Measurements from ENCODE around the gene ROBO1. TPM values are rescaled to one million over a fixed set of nuclear protein-coding genes. Genes with fewer than 3 reads are reported as not detected.

Gene ROBO1
- total RNA-seq, 2 experiments from 2014 or later: 0.36 to 0.69 TPM

DNA sequence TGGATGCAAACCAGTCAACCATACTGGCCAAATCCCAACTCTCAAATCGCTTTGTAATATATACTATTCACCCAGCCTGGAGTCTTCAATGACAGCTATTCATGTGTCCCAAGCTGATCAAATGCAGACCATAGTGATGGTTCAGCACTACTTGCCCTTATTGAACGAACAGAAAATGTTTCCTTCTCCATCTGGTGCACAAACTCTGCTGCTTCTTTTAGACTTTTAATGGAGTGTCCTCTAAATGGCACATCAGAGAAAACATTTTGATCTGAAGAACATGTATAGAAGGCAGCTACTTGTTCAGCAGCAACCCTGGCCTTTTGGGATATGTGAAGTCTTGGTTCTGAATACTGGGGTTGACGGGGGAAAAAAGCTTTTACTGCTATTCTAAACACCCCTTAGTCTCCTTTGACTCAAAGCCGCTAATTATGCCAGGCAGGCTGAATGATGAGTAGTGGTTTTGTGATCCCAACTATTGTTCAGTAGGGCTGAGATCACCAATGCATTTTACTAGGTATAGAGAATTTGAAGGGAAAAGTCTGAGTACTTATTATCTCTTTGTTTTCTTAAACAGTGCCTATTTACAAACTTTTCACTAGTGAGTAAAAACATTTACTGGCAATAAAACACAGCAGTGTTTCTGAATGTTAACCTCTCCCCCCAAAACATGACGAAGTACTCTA lies 781.2 kb downstream of the ROBO1 start:
- ATAC-seq (ENCODE audit: poor library complexity) (no peak), DNase-seq (no peak)
- ChIA-PET POLR2A (no interaction called here), CTCF (interaction anchor here (1.5 kb wide), 1 partner anchor 14 kb away, joined by 4 read pairs; no protein-coding TSS in a partner anchor)
- H3K27me3 ChIP-seq (ENCODE audit: control insufficient read depth in 1 of 2, insufficient read depth in 2 of 2, low read length in 2 of 2): no peaks in the 10 kb centered on the region
- Mint-ChIP-seq H3K9me3 (peaks cover 2% of the 10 kb centered on the region), H3K4me1 (ENCODE audit: low read depth) (no peaks in the 10 kb centered on the region), H3K27me3 (no peaks in the 10 kb centered on the region), H3K36me3 (ENCODE audit: low read depth) (no peaks in the 10 kb centered on the region), H3K4me3 (no peak overlapping the region), H3K27ac (no peak overlapping the region)
- TF ChIP-seq CTCF (IDR thresholded peaks at IDR 0.05): no peak
- H3K4me1 ChIP-seq (ENCODE audit: insufficient read depth, low read length): no peaks in the 10 kb centered on the region
- no peak overlapping the region for H3K27ac ChIP-seq (ENCODE audit: low read depth in 1 of 2, low read length in 2 of 2)
- H3K36me3 ChIP-seq (ENCODE audit: insufficient read depth, low read length): no peaks in the 10 kb centered on the region
- H3K9me3 ChIP-seq (ENCODE audit: control insufficient read depth in 1 of 2, insufficient read depth in 1 of 2, low read length in 2 of 2): no peaks in the 10 kb centered on the region
- H3K4me3 ChIP-seq (ENCODE audit: low read length): no peak overlapping the region
- intact Hi-C loops (cut with DNase I, micrococcal nuclease): no loop called here

DNA sequence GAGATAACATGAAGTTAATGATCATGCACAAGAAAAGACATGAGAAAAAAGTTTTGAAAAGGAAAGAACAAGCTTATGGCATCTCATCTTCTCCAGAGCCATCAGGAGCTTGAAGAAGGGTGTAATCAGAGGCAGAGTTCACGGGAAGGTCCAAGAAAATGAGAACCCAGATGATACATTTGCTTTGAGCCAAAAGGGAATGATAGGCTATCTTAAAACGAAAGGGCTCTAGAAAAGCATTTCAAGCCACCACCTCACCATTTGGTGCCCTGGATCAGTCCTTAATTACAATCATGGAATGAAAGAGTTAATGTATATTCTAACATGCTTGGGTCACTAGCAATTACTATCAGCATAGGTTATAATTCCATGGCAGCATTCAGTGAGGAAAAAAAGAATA lies 781.8 kb downstream of the ROBO1 start:
- H3K27me3 Mint-ChIP-seq: no peaks in the 10 kb centered on the region
- H3K36me3 Mint-ChIP-seq (ENCODE audit: low read depth): no peaks in the 10 kb centered on the region
- no peak overlapping the region for H3K4me3 Mint-ChIP-seq
- H3K4me3 ChIP-seq (ENCODE audit: low read length): no peak overlapping the region
- no peak overlapping the region for H3K27ac ChIP-seq (ENCODE audit: low read depth in 1 of 2, low read length in 2 of 2)
- no peaks in the 10 kb centered on the region for H3K27me3 ChIP-seq (ENCODE audit: control insufficient read depth in 1 of 2, insufficient read depth in 2 of 2, low read length in 2 of 2)
- intact Hi-C loops (cut with DNase I, micrococcal nuclease): no loop called here
- H3K9me3 ChIP-seq (ENCODE audit: control insufficient read depth in 1 of 2, insufficient read depth in 1 of 2, low read length in 2 of 2): no peaks in the 10 kb centered on the region
- no peak for TF ChIP-seq CTCF (IDR thresholded peaks at IDR 0.05)
- H3K9me3 Mint-ChIP-seq: peaks cover 2% of the 10 kb centered on the region
- H3K36me3 ChIP-seq (ENCODE audit: insufficient read depth, low read length): no peaks in the 10 kb centered on the region
- no peak for ATAC-seq (ENCODE audit: poor library complexity)
- POLR2A ChIA-PET: no interaction called here
- no peaks in the 10 kb centered on the region for H3K4me1 ChIP-seq (ENCODE audit: insufficient read depth, low read length)
- CTCF ChIA-PET: interaction anchor here (1.5 kb wide), 1 partner anchor 13 kb away, joined by 4 read pairs; no protein-coding TSS in a partner anchor
- no peak overlapping the region for H3K27ac Mint-ChIP-seq
- no peaks in the 10 kb centered on the region for H3K4me1 Mint-ChIP-seq (ENCODE audit: low read depth)
- no peak for DNase-seq

DNA sequence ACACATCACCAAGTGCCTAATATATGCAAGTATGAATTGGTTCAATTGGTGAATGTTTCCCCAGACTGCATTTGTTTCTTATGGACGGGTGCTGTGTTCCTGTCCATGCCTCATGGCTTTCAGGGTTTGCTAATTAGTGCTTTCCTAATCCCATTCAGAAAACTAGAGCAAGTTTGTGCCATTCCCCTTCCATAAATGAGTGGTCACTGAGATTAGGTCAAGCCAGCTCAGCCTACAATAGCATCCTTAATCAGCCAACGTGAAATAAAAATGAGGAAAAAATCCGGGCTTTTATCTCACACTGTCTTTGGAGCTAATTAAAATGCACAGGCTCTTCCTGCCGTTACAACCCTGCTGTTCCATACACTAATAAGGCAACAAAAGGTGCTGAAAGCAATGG lies 788.8 kb downstream of the ROBO1 start:
- no peak overlapping the region for H3K4me3 Mint-ChIP-seq
- DNase-seq (no peak), ATAC-seq (ENCODE audit: poor library complexity) (no peak)
- POLR2A ChIA-PET: no interaction called here
- no peak overlapping the region for H3K27ac Mint-ChIP-seq
- TF ChIP-seq CTCF (IDR thresholded peaks at IDR 0.05): no peak
- Histone ChIP-seq H3K27me3 (ENCODE audit: control insufficient read depth in 1 of 2, insufficient read depth in 2 of 2, low read length in 2 of 2) (no peaks in the 10 kb centered on the region), H3K4me3 (ENCODE audit: low read length) (no peak overlapping the region), H3K9me3 (ENCODE audit: control insufficient read depth in 1 of 2, insufficient read depth in 1 of 2, low read length in 2 of 2) (no peaks in the 10 kb centered on the region), H3K36me3 (ENCODE audit: insufficient read depth, low read length) (no peaks in the 10 kb centered on the region), H3K27ac (ENCODE audit: low read depth in 1 of 2, low read length in 2 of 2) (no peak overlapping the region), H3K4me1 (ENCODE audit: insufficient read depth, low read length) (no peaks in the 10 kb centered on the region)
- intact Hi-C loops (cut with DNase I, micrococcal nuclease): no loop called here
- H3K36me3 Mint-ChIP-seq (ENCODE audit: low read depth): no peaks in the 10 kb centered on the region
- CTCF ChIA-PET: no interaction called here
- H3K4me1 Mint-ChIP-seq (ENCODE audit: low read depth): no peaks in the 10 kb centered on the region
- H3K9me3 Mint-ChIP-seq: peaks cover 3% of the 10 kb centered on the region
- H3K27me3 Mint-ChIP-seq: no peaks in the 10 kb centered on the region

Measured in CD4-positive, alpha-beta T cell (primary cell).